Measurements from ENCODE around the gene MROH2A.

Gene MROH2A

DNA sequence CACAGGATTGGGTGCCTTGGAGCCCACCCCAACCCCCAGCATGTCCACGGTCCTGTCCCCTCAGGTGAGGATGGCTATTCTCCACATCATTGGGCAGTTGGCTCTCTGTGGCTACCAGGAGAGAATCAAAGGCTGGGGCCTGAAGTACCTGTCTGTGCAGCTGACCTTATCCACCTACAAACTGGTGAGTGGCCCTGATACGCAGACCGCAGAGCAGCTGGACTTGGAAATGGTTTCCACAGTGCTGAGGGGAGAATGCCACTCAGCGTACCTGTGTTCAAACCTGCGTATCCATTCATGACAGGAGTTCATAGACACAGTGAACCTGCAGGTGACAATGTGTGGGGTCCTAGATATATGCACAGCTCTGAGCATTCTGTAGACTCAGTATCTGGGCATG is 21.6 kb downstream of the MROH2A start:
- DNase-seq: no peak

DNA sequence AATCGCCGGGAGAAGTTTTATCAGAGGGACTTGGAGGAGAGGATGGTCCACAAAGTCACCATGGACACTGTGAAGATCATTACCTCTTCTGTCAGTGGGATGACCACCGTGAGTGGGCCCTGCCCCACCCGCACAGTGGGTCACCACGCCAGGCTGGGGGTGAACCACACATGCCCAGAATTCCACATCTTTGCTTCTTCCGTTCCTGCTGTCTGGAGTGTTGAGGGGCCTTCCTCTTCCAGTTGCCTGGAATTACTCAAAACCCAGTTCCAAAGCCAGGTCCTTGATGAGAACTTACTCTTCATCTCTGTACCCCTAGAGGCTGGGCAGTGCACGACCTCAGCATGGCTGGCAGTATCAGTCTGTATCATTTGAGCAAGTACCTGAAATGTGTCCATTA is 22.1 kb downstream of the MROH2A start:
- no peak for DNase-seq

DNA sequence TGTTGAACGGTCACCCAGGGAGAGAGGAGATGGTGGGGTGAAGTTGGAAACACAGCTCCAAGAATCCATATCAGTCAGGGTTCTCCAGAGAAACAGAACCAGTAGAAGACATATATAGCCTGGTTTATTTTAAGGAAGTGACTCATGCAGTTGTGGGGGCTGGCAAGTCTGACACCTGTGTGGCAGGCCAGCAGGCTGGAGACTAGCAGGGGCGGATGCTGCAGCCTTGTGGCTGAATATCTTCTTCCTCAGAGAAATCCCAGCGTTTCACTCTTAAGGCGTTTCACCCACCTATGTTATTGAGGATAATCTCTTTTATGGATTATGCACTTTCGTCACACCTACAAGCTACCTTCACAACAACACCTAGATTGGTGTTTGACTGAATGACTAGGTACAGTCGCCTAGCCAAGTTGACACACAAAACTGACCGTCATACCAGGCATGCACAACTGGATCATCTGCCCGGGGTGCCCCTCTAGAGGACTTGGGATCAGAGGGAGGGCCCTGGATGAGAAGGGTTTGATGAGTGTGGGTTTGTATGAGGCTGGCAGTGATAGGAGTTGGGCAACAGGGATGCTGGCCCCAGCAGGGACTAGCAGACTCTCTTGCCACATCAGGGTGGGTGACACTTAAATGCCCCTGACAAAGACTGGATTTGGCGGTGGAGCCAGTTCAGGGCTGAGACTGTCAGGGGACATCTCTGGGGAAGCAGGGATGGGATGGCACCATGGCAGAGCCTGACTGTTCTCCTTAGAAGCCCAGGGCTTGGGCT is 23.4 kb downstream of the MROH2A start:
- DNase-seq: no peak

DNA sequence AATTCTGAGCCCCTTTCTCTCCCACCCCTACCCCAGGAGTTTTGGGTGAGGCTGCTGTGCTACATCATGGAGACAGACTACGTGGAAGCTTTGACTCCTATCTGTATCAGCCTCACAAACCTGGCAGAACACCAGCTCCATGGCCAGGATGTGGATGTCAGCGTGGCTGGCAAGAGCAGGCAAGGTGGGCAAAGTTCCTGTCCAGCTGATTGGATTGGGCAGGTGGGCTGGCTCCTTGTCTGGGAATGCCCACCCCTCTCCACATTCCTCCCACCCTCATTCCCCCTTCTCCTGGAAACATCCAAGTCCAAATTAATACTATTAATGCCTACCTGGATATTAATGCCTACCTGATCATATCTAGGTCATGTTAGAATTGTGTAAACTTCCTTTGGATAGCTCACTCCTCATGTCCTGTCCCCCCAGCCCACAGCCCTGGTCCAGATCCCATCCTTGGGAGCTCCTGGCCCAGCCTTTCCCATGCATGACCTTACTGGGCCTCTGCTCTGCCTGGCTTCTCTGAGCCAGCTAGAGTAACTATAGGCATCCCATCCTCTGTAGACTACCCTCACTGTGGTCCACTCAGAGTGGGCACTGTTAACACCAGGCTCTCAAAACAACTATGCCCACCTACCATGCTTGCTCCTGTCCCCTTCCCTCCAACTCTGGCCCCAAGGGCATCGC is 24.1 kb downstream of the MROH2A start:
- DNase-seq: no peak

GRCh38 chr2:233803292-233803911 is 25.3 kb downstream of the MROH2A start:
- no peak for DNase-seq

GRCh38 chr2:233803994-233804393 is 25.9 kb downstream of the MROH2A start:
- no peak for DNase-seq

- DNase-seq: no peak
Observed at GRCh38 chr2:233807215-233807865, 29.2 kb downstream of the MROH2A start.

DNA sequence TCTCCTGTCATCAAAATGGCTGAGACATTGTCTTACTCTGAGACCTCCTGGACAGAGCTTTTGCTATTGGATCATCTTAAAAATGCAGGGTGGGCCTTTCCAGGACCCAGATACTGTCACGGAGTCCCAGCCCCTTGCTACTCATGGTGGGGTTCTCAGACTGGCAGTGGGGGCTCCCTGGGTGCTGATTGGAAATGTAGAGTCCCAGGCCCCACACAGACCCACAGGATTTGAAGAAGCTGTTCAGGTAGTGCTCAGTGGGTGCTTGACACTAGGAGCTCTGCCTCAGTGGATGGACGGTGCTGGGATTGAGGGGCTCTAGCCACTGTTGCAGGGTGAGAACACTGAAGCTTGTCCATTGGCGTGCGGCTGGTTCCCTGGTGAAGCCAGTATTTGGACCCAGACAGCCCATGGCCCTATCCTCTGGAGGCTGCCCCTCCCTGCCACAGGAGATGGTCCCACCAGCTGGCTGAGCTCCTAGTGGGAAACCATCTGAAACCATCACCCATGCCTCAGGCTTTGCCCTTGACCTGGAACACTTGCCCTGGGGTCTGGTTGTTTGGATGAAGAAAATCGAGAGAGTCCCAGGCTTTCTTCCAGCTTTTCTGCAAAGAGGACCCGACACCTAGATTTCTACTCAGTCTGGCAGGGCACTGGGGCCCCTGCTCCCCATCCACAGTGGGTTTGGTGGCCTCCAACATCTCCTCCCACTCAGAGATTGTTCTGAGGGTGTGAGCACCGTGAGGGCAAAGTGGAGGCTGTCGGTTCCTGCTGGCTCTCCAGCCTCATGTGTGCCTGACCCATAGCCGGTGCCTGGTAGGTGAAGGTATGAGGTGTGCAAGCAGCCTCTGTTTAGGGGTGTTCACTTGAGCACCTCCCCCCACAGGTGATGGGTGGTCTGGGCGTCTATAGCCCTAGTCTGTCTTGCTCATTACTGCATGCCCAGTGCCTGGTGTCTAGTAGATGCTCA is 30.1 kb downstream of the MROH2A start:
- no peak for DNase-seq

DNA sequence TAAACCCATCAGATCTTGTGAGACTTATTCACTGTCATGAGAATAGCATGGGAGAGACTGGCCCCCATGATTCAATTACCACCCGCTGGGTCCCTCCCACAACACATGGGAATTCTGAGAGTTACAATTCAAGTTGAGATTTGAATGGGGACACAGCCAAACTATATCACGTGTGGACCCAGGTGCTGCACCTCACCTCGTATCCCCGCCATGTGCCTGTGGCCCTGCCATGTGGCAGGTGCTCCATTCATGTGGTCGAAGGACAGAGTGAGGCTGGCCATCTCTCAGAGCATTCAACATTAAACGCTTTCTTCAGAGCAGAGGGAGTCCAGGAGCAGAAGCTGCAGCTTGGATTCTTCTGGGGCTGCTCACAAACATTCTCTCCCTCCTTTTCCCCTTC is 32.3 kb downstream of the MROH2A start:
- DNase-seq: no peak

DNA sequence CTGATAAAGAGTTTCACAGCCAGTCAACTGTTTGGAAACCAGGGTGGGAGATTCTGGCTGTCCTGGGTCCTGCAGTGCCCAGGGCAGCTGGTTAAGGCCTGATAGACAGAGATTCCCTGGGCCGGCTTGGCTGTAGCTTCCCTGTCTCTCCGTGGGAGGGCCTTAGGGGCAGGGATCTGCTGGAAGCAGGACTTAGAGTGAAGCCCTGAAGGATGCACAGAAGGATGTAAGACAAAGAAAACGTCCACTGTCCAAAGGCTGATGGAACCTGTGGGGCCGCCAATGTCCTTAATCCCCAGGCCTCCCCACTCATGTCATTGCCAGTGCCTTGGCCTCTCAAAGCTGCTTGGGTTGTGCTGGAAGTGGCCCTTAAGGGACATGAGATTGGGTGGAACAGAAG is 33.0 kb downstream of the MROH2A start:
- DNase-seq: no peak

GRCh38 chr2:233811732-233812131 is 33.6 kb downstream of the MROH2A start:
- DNase-seq: no peak

- DNase-seq: no peak
Observed at GRCh38 chr2:233813236-233814055, 35.3 kb downstream of the MROH2A start.

DNA sequence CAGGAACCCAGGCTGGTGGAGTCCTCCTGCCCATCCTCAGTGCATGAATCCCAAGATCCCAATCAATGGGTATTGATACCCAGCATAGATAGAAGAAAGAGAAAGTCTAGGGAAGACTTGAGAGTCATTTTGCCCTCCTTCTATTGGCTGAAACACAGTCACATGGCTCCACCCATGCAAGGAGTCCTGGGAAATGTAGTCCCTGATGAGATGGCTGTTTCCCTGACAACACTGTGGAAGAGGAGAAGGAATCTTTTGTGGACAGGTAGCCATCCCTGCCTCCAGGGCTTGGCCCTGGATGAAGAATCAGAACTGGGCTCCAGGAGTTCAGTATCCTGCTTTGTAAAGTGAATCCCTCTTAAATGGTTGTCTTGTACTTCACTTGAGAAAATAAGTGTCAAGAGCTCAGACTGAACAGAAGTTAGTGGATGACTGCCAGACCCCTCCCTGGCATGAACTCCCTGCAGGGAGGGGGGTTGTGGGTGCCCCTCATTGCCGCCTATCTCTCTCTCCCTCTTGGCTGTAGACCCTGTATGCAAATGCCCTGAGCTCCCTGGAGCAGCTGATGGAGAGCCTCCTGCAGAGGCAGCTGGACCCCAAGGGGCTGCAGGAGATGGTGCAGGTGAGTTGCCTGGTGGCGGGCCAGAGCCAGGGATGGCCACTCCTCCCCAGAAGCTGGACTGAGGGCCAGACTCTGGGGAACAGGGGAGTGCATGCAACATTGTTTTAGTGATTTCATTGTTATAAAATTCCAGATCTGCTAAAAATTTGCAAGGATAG is 36.1 kb downstream of the MROH2A start:
- DNase-seq: no peak

- no peak for DNase-seq
Observed at GRCh38 chr2:233815861-233816260, 37.7 kb downstream of the MROH2A start.

DNA sequence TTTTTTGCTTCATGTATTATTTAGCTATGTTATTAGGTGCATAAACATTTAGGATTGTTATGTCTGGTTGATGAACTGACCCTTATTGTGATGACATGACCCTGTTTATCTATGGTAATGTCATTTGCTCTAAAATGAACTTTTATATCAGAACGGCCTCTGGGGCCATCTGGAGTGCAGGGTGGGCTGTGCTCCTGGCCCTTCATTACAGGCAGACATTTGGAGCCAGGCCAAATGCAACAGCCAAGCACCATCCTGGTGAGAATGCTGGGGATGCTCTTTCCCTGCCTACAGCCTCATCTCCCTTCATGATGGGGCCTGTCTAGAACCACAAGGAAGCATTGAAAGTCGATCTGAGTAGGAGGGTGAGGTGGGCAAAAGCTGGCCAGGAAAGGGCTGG is 38.2 kb downstream of the MROH2A start:
- DNase-seq: no peak

DNA sequence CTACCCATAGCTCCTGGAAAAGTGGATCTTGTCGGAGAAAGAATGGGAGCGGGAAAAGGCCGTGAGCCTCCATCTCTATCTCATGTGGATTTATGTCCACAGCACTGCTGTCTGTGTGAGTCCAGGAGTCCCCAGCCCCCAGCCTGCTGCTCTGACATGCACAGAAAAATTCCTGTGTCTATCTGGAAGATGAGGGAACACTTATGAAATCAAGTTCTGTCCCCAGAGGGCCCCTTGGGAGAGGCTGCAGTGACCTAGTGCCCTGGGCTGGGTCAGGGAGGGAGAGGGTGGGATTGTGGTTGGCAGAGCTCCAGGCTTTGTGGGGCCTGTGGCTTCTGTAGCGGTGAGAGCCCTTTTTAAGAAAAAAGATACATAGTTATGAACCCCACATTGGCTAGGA is 38.6 kb downstream of the MROH2A start:
- DNase-seq: no peak

GRCh38 chr2:233817361-233817911 is 39.3 kb downstream of the MROH2A start:
- no peak for DNase-seq

- no peak for DNase-seq
Observed at GRCh38 chr2:233817995-233818638, 40.0 kb downstream of the MROH2A start.

Measured in CD4-positive, alpha-beta T cell treated with Interferon alpha-2 for 1 hour (primary cell).